CD8-positive, alpha-beta memory T cell (primary cell): ENCODE data around the gene DENND1A. TPM values are rescaled to one million over a fixed set of nuclear protein-coding genes. Genes with fewer than 3 reads are reported as not detected.

ENCODE experiments used
- CTCF ChIA-PET: fragments of 350-600 bp; sonication (Branson Sonifier 250); formaldehyde crosslinking; loops from one replicate; lab custom pipeline; 2021; ENCODE audit warnings: antibody characterized with exemption; lab: Charles Lee
- POLR2A ChIA-PET: fragments of 350-600 bp; sonication (Branson Sonifier 250); formaldehyde crosslinking; loops from one replicate; lab custom pipeline; 2021; ENCODE audit warnings: antibody characterized with exemption; lab: Charles Lee
- DNase-seq, 5 donors: peaks; one replicate each; pipeline versions ENCODE4 v3.0.0 to v3.0.0-alpha.2; 2020 to 2022; ENCODE audit warnings: mixed read lengths in 1 of 5
- H3K27ac ChIP-seq: one replicate; pipeline ENCODE4 v1.7.0; 2013; ENCODE audit warnings: low read depth, mild to moderate bottlenecking, low read length, moderate library complexity
- H3K27me3 ChIP-seq: 2 replicates; pipeline ENCODE4 v1.7.0; 2013; ENCODE audit warnings: low read length, mild to moderate bottlenecking; ENCODE audit not compliant: insufficient read depth, poor library complexity, severe bottlenecking
- H3K36me3 ChIP-seq: 2 replicates; pipeline ENCODE4 v1.7.0; 2013; ENCODE audit warnings: mild to moderate bottlenecking, low read length, moderate library complexity; ENCODE audit not compliant: insufficient read depth
- H3K4me1 ChIP-seq: 2 replicates; pipeline ENCODE4 v1.7.0; 2013; ENCODE audit warnings: mild to moderate bottlenecking, low read length, moderate library complexity; ENCODE audit not compliant: insufficient read depth
- H3K4me3 ChIP-seq: 2 replicates; pipeline ENCODE4 v1.7.0; 2013; ENCODE audit warnings: mild to moderate bottlenecking, low read length
- H3K9me3 ChIP-seq: 2 replicates; pipeline ENCODE4 v1.7.0; 2013; ENCODE audit warnings: mild to moderate bottlenecking, low read length
- H3K27ac Mint-ChIP-seq, 8 donors: one replicate each; pipeline ENCODE4 v1.8.0; 2020 to 2021; ENCODE audit warnings: mixed read lengths in 8 of 8, mild to moderate bottlenecking in 6 of 8, inconsistent platforms in 3 of 8, moderate library complexity in 3 of 8
- H3K27me3 Mint-ChIP-seq, 2 donors: one replicate each; pipeline ENCODE4 v1.8.0; 2020 to 2021; ENCODE audit warnings: mixed read lengths in 2 of 2, mild to moderate bottlenecking in 1 of 2, moderate library complexity in 1 of 2
- H3K36me3 Mint-ChIP-seq, 3 donors: one replicate each; pipeline ENCODE4 v1.8.0; 2020 to 2021; ENCODE audit warnings: mixed read lengths in 3 of 3, inconsistent platforms in 1 of 3, mild to moderate bottlenecking in 1 of 3
- H3K4me1 Mint-ChIP-seq, 3 donors: one replicate each; pipeline ENCODE4 v1.8.0; 2020 to 2021; ENCODE audit warnings: mixed read lengths in 3 of 3, inconsistent platforms in 1 of 3, mild to moderate bottlenecking in 1 of 3
- H3K4me3 Mint-ChIP-seq, 7 donors: one replicate each; pipeline ENCODE4 v1.8.0; 2020 to 2021; ENCODE audit warnings: mixed read lengths in 7 of 7, mild to moderate bottlenecking in 6 of 7, moderate library complexity in 4 of 7, inconsistent platforms in 2 of 7
- H3K9me3 Mint-ChIP-seq, 5 donors: one replicate each; pipeline ENCODE4 v1.8.0; 2020 to 2022; ENCODE audit warnings: mixed read lengths in 5 of 5, mild to moderate bottlenecking in 3 of 5, moderate library complexity in 2 of 5, inconsistent platforms in 1 of 5
- polyA plus RNA-seq: library from polyadenylated mRNA; unstranded; fragments of 300-500 nt; fragmentation: Illumina TruSeq; gene quantifications from one replicate; pipeline ENCODE4 v1.2.3, GENCODE V29; 2021
- total RNA-seq, 2 experiments: library from RNA; stranded (reverse); gene quantifications; one replicate each; pipeline ENCODE4 v1.2.3, GENCODE V29; 2021

DENND1A gene
- total and polyA plus RNA-seq, 3 experiments from 2014 or later: 7.2 to 15.1 (median 15.0) TPM

GRCh38 chr9:123407217-123407851 lies 522.6 kb downstream of the DENND1A start:
- peaks cover 0 to under 1% (median under 1%) of the 10 kb centered on the region in 3 donors for H3K36me3 Mint-ChIP-seq
- no peak overlapping the region for H3K27ac Mint-ChIP-seq
- H3K27me3 Mint-ChIP-seq: peaks cover 0 to 2% of the 10 kb centered on the region in 2 donors
- H3K4me3 Mint-ChIP-seq: no peak overlapping the region
- H3K4me3 ChIP-seq: no peak overlapping the region
- H3K27me3 ChIP-seq: no peaks in the 10 kb centered on the region
- no peaks in the 10 kb centered on the region for H3K9me3 ChIP-seq
- CTCF ChIA-PET: interaction anchor here (1.1 kb wide), 1 partner anchor 19 kb away, joined by 3 read pairs; no protein-coding TSS in a partner anchor
- H3K27ac ChIP-seq: no peak overlapping the region
- no peaks in the 10 kb centered on the region for H3K4me1 ChIP-seq
- H3K36me3 ChIP-seq: no peaks in the 10 kb centered on the region
- POLR2A ChIA-PET: interaction anchor here (0.5 kb wide), 1 partner anchor 356 kb away, joined by 8 read pairs; no protein-coding TSS in a partner anchor
- H3K4me1 Mint-ChIP-seq: peaks cover 0 to 6% (median 4%) of the 10 kb centered on the region in 3 donors
- no peaks in the 10 kb centered on the region for H3K9me3 Mint-ChIP-seq
- no peak for DNase-seq

- Histone ChIP-seq H3K27me3 (no peaks in the 10 kb centered on the region), H3K4me3 (no peak overlapping the region), H3K36me3 (no peaks in the 10 kb centered on the region), H3K27ac (no peak overlapping the region), H3K9me3 (no peaks in the 10 kb centered on the region), H3K4me1 (no peaks in the 10 kb centered on the region)
- H3K27me3 Mint-ChIP-seq: peaks cover 0 to 2% of the 10 kb centered on the region in 2 donors
- H3K36me3 Mint-ChIP-seq: peaks cover 0 to 1% (median 1%) of the 10 kb centered on the region in 3 donors
- POLR2A ChIA-PET: no interaction called here
- no peak overlapping the region for H3K4me3 Mint-ChIP-seq
- no peak for DNase-seq
- CTCF ChIA-PET: interaction anchor here (1.1 kb wide), 1 partner anchor 20 kb away, joined by 3 read pairs; no protein-coding TSS in a partner anchor
- H3K4me1 Mint-ChIP-seq: peaks cover 0 to 6% (median 4%) of the 10 kb centered on the region in 3 donors
- H3K9me3 Mint-ChIP-seq: no peaks in the 10 kb centered on the region
- H3K27ac Mint-ChIP-seq: no peak overlapping the region
Measured at GRCh38 chr9:123406691-123407216, 523.2 kb downstream of the DENND1A start.

- H3K36me3 Mint-ChIP-seq: peaks cover 0 to 1% (median 1%) of the 10 kb centered on the region in 3 donors
- DNase-seq: peak in 1 of 5 donors; percentile 16
- H3K9me3 Mint-ChIP-seq: no peaks in the 10 kb centered on the region
- peak overlapping the region in 2 of 8 donors; percentile 22 to 76 for H3K27ac Mint-ChIP-seq
- H3K27me3 ChIP-seq: no peaks in the 10 kb centered on the region
- POLR2A ChIA-PET: no interaction called here
- H3K27me3 Mint-ChIP-seq: peaks cover 0 to 2% of the 10 kb centered on the region in 2 donors
- H3K4me3 ChIP-seq: no peak overlapping the region
- no peak overlapping the region for H3K27ac ChIP-seq
- no peaks in the 10 kb centered on the region for H3K9me3 ChIP-seq
- CTCF ChIA-PET: no interaction called here
- no peaks in the 10 kb centered on the region for H3K4me1 ChIP-seq
- no peak overlapping the region for H3K4me3 Mint-ChIP-seq
- peaks cover 0 to 6% (median 4%) of the 10 kb centered on the region in 3 donors for H3K4me1 Mint-ChIP-seq
- H3K36me3 ChIP-seq: no peaks in the 10 kb centered on the region
Measured at GRCh38 chr9:123406016-123406415, 523.9 kb downstream of the DENND1A start.

GRCh38 chr9:123402981-123403509 lies 526.9 kb downstream of the DENND1A start:
- DNase-seq: no peak
- no peaks in the 10 kb centered on the region for H3K4me1 ChIP-seq
- no peak overlapping the region for H3K27ac ChIP-seq
- H3K27me3 ChIP-seq: no peaks in the 10 kb centered on the region
- ChIA-PET CTCF (no interaction called here), POLR2A (no interaction called here)
- Mint-ChIP-seq H3K27ac (peak overlapping the region in 1 of 8 donors; percentile 68), H3K4me1 (peaks cover 0 to 6% (median 4%) of the 10 kb centered on the region in 3 donors), H3K27me3 (no peaks in the 10 kb centered on the region), H3K4me3 (no peak overlapping the region), H3K36me3 (peaks cover 0 to 1% (median 1%) of the 10 kb centered on the region in 3 donors), H3K9me3 (no peaks in the 10 kb centered on the region)
- no peak overlapping the region for H3K4me3 ChIP-seq
- H3K9me3 ChIP-seq: no peaks in the 10 kb centered on the region
- H3K36me3 ChIP-seq: no peaks in the 10 kb centered on the region

GRCh38 chr9:123401879-123402513 lies 527.9 kb downstream of the DENND1A start:
- no peak overlapping the region for H3K4me3 Mint-ChIP-seq
- Histone ChIP-seq H3K27ac (no peak overlapping the region), H3K9me3 (no peaks in the 10 kb centered on the region), H3K36me3 (no peaks in the 10 kb centered on the region), H3K27me3 (no peaks in the 10 kb centered on the region), H3K4me3 (no peak overlapping the region), H3K4me1 (no peaks in the 10 kb centered on the region)
- no peak for DNase-seq
- POLR2A ChIA-PET: no interaction called here
- no peaks in the 10 kb centered on the region for H3K27me3 Mint-ChIP-seq
- no peak overlapping the region for H3K27ac Mint-ChIP-seq
- CTCF ChIA-PET: no interaction called here
- no peaks in the 10 kb centered on the region for H3K9me3 Mint-ChIP-seq
- peaks cover 0 to 1% (median 1%) of the 10 kb centered on the region in 3 donors for H3K36me3 Mint-ChIP-seq
- peaks cover 0 to 6% (median 4%) of the 10 kb centered on the region in 3 donors for H3K4me1 Mint-ChIP-seq

- Mint-ChIP-seq H3K9me3 (no peaks in the 10 kb centered on the region), H3K36me3 (peaks cover 0 to 1% (median 1%) of the 10 kb centered on the region in 3 donors), H3K27ac (no peak overlapping the region), H3K4me3 (no peak overlapping the region), H3K27me3 (no peaks in the 10 kb centered on the region), H3K4me1 (no peaks in the 10 kb centered on the region)
- ChIA-PET POLR2A (no interaction called here), CTCF (no interaction called here)
- no peak overlapping the region for H3K27ac ChIP-seq
- no peak overlapping the region for H3K4me3 ChIP-seq
- no peaks in the 10 kb centered on the region for H3K4me1 ChIP-seq
- no peaks in the 10 kb centered on the region for H3K27me3 ChIP-seq
- no peaks in the 10 kb centered on the region for H3K9me3 ChIP-seq
- H3K36me3 ChIP-seq: no peaks in the 10 kb centered on the region
- no peak for DNase-seq
Measured at GRCh38 chr9:123400926-123401503, 528.9 kb downstream of the DENND1A start.

GRCh38 chr9:123399803-123400378 lies 530.0 kb downstream of the DENND1A start:
- Mint-ChIP-seq H3K36me3 (peaks cover 0 to 1% (median 1%) of the 10 kb centered on the region in 3 donors), H3K9me3 (no peaks in the 10 kb centered on the region), H3K27ac (no peak overlapping the region), H3K4me3 (no peak overlapping the region), H3K4me1 (no peaks in the 10 kb centered on the region), H3K27me3 (no peaks in the 10 kb centered on the region)
- H3K27me3 ChIP-seq: no peaks in the 10 kb centered on the region
- H3K4me1 ChIP-seq: no peaks in the 10 kb centered on the region
- H3K27ac ChIP-seq: no peak overlapping the region
- no peaks in the 10 kb centered on the region for H3K9me3 ChIP-seq
- no peak for DNase-seq
- ChIA-PET POLR2A (no interaction called here), CTCF (no interaction called here)
- H3K4me3 ChIP-seq: no peak overlapping the region
- no peaks in the 10 kb centered on the region for H3K36me3 ChIP-seq
